NB4 (cell line): ENCODE results near the gene ATP2A3.

Experiments used
- POLR2A ChIP-seq: IDR thresholded peaks from 2 replicates; pipeline ENCODE4 v1.6.1; 2011; ENCODE audit warnings: mild to moderate bottlenecking; ENCODE audit not compliant: insufficient read length; ENCODE audit errors: extremely low read depth
- TF ChIP-seq, protein P1 (sequence below): IDR thresholded peaks from one replicate; pipeline ENCODE4 v1.5.1; 2012; ENCODE audit warnings: low read depth, low read length

DNA sequence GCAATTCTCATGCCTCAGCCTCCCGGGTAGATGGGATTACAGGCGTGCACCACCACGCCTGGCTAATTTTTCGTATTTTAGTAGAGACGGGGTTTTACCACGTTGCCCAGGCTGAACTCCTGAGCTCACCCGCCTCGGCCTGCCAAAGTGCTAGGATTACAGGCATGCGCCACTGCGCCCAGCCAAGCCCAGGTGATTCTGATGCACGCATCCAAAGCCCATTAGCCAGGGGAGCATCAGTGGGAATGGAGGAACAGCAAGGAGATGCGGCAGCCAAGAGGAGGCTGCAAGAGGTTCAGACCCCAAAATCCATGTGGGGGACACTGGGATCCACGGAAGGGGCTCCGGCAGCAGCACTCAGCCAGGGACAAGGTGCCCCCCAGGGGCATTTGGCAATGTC lies 12.1 kb downstream of the ATP2A3 start:
- TF ChIP-seq, protein P1, sequence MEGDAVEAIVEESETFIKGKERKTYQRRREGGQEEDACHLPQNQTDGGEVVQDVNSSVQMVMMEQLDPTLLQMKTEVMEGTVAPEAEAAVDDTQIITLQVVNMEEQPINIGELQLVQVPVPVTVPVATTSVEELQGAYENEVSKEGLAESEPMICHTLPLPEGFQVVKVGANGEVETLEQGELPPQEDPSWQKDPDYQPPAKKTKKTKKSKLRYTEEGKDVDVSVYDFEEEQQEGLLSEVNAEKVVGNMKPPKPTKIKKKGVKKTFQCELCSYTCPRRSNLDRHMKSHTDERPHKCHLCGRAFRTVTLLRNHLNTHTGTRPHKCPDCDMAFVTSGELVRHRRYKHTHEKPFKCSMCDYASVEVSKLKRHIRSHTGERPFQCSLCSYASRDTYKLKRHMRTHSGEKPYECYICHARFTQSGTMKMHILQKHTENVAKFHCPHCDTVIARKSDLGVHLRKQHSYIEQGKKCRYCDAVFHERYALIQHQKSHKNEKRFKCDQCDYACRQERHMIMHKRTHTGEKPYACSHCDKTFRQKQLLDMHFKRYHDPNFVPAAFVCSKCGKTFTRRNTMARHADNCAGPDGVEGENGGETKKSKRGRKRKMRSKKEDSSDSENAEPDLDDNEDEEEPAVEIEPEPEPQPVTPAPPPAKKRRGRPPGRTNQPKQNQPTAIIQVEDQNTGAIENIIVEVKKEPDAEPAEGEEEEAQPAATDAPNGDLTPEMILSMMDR, result no peak
- TF ChIP-seq POLR2A, result no peak
